Esophagus squamous epithelium (tissue), 4 donors: ENCODE measurements around the gene RANGAP1.

ENCODE experiments used
- POLR2A ChIP-seq, 4 donors: fragments of 450-650 bp; IDR thresholded peaks; one replicate each; pipeline ENCODE4 v1.6.1; 2017; ENCODE audit warnings: antibody characterized with exemption in 4 of 4, mild to moderate bottlenecking in 4 of 4, moderate library complexity in 3 of 4
- TF ChIP-seq, protein P1 (sequence below), 6 experiments: fragments of 450-650 bp in 4 of 6; fragments of 200-600 bp in 2 of 6; sonication (generic) in 2 of 6; IDR thresholded peaks; one replicate each; pipeline ENCODE4 v1.5.1; 2016 to 2019; ENCODE audit warnings: antibody characterized with exemption in 6 of 6, mild to moderate bottlenecking in 4 of 6, moderate library complexity in 4 of 6

- TF ChIP-seq, protein P1, sequence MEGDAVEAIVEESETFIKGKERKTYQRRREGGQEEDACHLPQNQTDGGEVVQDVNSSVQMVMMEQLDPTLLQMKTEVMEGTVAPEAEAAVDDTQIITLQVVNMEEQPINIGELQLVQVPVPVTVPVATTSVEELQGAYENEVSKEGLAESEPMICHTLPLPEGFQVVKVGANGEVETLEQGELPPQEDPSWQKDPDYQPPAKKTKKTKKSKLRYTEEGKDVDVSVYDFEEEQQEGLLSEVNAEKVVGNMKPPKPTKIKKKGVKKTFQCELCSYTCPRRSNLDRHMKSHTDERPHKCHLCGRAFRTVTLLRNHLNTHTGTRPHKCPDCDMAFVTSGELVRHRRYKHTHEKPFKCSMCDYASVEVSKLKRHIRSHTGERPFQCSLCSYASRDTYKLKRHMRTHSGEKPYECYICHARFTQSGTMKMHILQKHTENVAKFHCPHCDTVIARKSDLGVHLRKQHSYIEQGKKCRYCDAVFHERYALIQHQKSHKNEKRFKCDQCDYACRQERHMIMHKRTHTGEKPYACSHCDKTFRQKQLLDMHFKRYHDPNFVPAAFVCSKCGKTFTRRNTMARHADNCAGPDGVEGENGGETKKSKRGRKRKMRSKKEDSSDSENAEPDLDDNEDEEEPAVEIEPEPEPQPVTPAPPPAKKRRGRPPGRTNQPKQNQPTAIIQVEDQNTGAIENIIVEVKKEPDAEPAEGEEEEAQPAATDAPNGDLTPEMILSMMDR (IDR thresholded peaks at IDR 0.05) = no peak
- TF ChIP-seq POLR2A (IDR thresholded peaks at IDR 0.05) = no peak
Observed at GRCh38 chr22:41308054-41308453, 22.1 kb upstream of the RANGAP1 start.
